AG04449 (cell line): Measurements from ENCODE around the gene ZNF142.

Experiments used
- CTCF ChIA-PET: fragments of 350-600 bp; formaldehyde crosslinking; extraction: SDS; loops from one replicate; lab custom pipeline; 2021; ENCODE audit warnings: antibody characterized with exemption; lab: Yijun Ruan, JAX
- POLR2A ChIA-PET: fragments of 400-600, 350-600 bp; formaldehyde crosslinking; extraction: SDS; loops from one replicate; lab custom pipeline; 2020; ENCODE audit warnings: antibody characterized with exemption, inconsistent platforms; lab: Yijun Ruan, JAX
- DNase-seq: peaks from one replicate; pipeline ENCODE4 v3.0.0-alpha.2; 2010; ENCODE audit warnings: low read depth, low spot score
- H3K4me3 ChIP-seq: 2 replicates; pipeline ENCODE4 v1.5.1; 2011; ENCODE audit warnings: low read depth, mild to moderate bottlenecking, control low read depth, low read length
- CTCF ChIP-seq: IDR thresholded peaks from one replicate; pipeline ENCODE4 v1.5.1; 2011; ENCODE audit warnings: mild to moderate bottlenecking, moderate library complexity, low read length, control low read depth, inconsistent platforms; ENCODE audit not compliant: insufficient read depth; ENCODE audit errors: missing control alignments

Gene ZNF142

GRCh38 chr2:218605432-218605831 lies 54.0 kb downstream of the ZNF142 start:
- ChIA-PET POLR2A (no interaction called here), CTCF (interaction anchor here (1.6 to 3.2 kb wide), 2 partner anchors 42 to 82 kb away, joined by 3 to 9 read pairs; no protein-coding TSS in a partner anchor)
- no peak overlapping the region for H3K4me3 ChIP-seq
- no peak for DNase-seq
- no peak for TF ChIP-seq CTCF
